Prostate gland (tissue), 2 donors: Measurements from ENCODE around the gene MTMR3.

Source experiments
- POLR2AphosphoS5 ChIP-seq: sonication (generic); formaldehyde crosslinking; IDR thresholded peaks from one replicate; pipeline ENCODE4 v1.6.1; 2017; ENCODE audit warnings: antibody characterized with exemption
- TF ChIP-seq, protein P1 (sequence below), 4 experiments: fragments of 200-600 bp in 2 of 4; fragments of 450-650 bp in 2 of 4; sonication (generic) in 2 of 4; IDR thresholded peaks; 1 replicate in 3 of 4; 2 replicates in 1 of 4; pipeline ENCODE4 v1.5.1; 2016 to 2019; ENCODE audit warnings: antibody characterized with exemption in 4 of 4, mild to moderate bottlenecking in 2 of 4, moderate library complexity in 2 of 4

DNA sequence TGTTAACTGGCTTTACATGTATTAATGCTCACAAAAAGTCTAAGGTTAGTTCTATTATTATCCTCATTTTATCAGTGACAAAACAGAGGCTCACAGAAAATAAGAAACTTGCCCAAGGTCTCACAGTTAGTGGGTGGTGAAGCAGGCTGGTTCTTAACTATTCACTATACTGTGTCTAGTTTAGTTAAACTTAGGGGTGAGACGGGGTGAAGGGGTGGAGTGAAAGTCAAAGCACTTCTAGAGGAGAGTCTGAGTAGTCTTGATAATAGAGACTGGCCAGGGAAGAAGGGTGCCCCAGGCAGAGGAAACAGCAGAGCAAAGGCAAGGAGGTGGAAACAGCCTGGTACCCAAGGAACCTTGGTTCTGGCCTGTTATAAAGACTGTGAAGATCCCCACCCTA, 48.9 kb upstream of the MTMR3 start:
- TF ChIP-seq POLR2AphosphoS5, result no peak
- TF ChIP-seq, protein P1, sequence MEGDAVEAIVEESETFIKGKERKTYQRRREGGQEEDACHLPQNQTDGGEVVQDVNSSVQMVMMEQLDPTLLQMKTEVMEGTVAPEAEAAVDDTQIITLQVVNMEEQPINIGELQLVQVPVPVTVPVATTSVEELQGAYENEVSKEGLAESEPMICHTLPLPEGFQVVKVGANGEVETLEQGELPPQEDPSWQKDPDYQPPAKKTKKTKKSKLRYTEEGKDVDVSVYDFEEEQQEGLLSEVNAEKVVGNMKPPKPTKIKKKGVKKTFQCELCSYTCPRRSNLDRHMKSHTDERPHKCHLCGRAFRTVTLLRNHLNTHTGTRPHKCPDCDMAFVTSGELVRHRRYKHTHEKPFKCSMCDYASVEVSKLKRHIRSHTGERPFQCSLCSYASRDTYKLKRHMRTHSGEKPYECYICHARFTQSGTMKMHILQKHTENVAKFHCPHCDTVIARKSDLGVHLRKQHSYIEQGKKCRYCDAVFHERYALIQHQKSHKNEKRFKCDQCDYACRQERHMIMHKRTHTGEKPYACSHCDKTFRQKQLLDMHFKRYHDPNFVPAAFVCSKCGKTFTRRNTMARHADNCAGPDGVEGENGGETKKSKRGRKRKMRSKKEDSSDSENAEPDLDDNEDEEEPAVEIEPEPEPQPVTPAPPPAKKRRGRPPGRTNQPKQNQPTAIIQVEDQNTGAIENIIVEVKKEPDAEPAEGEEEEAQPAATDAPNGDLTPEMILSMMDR (IDR thresholded peaks at IDR 0.05), result no peak
